ENCODE data around the gene NBPF15.
"Not testable (repeated sequence)": the region's sequence is repeated elsewhere in the genome, so short reads cannot be mapped to it uniquely, and the experiment has no call there.

DNA sequence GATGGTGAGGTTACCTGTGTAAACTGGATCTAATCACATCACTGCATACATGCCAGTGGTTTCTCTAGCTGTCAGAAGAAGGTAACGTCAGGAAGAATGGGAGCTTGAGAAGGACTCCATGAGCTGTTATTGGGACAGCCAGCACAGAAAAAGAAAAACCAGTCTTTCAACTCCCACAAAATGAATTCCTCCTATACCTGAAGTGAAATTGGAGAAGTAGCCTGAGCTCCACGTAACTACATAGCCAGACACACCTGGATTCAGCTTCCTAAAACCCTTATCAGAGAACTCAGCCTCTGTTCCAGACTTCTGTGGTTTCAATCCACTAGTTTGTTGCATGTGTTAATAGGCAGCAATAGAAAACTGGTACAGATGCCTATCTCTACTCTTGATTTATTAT lies 25.5 kb upstream of the NBPF15 start:
- TF ChIP-seq, protein P1, sequence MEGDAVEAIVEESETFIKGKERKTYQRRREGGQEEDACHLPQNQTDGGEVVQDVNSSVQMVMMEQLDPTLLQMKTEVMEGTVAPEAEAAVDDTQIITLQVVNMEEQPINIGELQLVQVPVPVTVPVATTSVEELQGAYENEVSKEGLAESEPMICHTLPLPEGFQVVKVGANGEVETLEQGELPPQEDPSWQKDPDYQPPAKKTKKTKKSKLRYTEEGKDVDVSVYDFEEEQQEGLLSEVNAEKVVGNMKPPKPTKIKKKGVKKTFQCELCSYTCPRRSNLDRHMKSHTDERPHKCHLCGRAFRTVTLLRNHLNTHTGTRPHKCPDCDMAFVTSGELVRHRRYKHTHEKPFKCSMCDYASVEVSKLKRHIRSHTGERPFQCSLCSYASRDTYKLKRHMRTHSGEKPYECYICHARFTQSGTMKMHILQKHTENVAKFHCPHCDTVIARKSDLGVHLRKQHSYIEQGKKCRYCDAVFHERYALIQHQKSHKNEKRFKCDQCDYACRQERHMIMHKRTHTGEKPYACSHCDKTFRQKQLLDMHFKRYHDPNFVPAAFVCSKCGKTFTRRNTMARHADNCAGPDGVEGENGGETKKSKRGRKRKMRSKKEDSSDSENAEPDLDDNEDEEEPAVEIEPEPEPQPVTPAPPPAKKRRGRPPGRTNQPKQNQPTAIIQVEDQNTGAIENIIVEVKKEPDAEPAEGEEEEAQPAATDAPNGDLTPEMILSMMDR (conservative IDR thresholded peaks at IDR 0.05): not testable (repeated sequence)
- not testable (repeated sequence) for TF ChIP-seq ZFX (IDR thresholded peaks at IDR 0.05)
